ENCODE results near the gene SCN10A.
A peak's percentile ranks its signal among the peaks of the same experiment; 100 is the strongest.

SCN10A gene

DNA sequence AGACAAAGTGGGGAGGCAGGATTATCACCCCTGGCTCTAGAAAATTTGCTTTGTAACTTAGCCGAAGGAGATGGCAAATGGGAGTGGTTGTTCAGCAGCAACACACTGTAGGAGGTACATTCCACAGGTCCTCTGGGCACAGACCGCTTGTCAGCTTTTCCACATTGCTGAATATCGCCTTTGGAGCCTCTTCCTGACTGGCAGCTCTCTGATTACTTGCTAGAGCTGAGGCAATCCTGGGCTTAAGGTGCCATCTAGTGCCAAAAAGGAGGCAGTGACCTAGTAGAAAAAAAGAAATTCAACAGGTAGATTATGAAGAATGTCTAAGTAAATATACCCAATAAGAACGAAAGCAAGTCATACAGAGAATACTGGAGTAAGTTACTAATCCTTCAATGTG, 153.5 kb downstream of the SCN10A start:
- DNase-seq (ENCODE audit: low read depth) = no peak
- TF ChIP-seq, protein P1, sequence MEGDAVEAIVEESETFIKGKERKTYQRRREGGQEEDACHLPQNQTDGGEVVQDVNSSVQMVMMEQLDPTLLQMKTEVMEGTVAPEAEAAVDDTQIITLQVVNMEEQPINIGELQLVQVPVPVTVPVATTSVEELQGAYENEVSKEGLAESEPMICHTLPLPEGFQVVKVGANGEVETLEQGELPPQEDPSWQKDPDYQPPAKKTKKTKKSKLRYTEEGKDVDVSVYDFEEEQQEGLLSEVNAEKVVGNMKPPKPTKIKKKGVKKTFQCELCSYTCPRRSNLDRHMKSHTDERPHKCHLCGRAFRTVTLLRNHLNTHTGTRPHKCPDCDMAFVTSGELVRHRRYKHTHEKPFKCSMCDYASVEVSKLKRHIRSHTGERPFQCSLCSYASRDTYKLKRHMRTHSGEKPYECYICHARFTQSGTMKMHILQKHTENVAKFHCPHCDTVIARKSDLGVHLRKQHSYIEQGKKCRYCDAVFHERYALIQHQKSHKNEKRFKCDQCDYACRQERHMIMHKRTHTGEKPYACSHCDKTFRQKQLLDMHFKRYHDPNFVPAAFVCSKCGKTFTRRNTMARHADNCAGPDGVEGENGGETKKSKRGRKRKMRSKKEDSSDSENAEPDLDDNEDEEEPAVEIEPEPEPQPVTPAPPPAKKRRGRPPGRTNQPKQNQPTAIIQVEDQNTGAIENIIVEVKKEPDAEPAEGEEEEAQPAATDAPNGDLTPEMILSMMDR (conservative IDR thresholded peaks at IDR 0.05; ENCODE audit: low read depth, low read length) = peak; percentile 68
- no peak overlapping the region for H3K4me3 ChIP-seq (ENCODE audit: low read length)

DNA sequence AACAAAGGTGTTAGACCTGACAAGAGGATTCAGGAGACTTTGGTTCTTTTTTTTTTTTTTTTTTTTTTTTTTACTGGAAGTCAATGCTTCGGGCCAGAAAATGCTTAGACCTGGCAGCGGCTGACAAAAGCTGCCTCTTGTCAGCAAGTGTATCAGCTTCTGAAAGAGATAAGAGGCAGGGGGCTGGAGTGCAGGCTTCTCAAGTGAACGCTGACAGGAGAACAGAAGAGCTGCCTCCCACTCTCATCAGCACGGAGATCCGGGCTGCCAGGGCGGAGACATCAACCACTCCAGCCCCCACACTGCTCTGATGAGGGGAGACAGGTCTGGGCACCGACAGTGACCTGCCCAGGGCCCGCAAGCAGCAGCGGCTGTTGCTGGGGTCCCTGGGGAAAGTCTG, 157.2 kb downstream of the SCN10A start:
- no peak overlapping the region for H3K4me3 ChIP-seq (ENCODE audit: low read length)
- TF ChIP-seq, protein P1 (conservative IDR thresholded peaks at IDR 0.05; ENCODE audit: low read depth, low read length) = no peak
- no peak for DNase-seq (ENCODE audit: low read depth)

DNA sequence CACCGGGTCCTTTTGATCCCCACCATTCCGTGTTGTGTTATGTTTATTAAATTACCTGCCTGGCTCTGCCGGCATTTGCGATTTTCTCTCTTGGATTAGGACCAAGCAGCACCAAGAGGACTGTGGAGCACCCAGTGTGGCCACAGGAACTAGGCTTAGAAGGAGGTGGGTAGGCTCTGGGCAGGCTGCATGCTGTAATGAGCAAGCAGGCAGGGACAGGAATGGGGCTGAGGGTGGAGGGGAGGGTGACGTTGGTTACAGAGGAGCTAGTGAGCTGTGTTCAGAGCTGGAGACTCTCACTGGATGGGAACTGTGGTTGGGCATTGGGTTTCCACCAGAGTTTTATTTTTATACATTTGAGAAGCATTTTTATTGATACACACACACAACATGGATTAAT, 158.6 kb downstream of the SCN10A start:
- DNase-seq (ENCODE audit: low read depth) = no peak
- TF ChIP-seq, protein P1 (conservative IDR thresholded peaks at IDR 0.05; ENCODE audit: low read depth, low read length) = no peak
- no peak overlapping the region for H3K4me3 ChIP-seq (ENCODE audit: low read length)

DNA sequence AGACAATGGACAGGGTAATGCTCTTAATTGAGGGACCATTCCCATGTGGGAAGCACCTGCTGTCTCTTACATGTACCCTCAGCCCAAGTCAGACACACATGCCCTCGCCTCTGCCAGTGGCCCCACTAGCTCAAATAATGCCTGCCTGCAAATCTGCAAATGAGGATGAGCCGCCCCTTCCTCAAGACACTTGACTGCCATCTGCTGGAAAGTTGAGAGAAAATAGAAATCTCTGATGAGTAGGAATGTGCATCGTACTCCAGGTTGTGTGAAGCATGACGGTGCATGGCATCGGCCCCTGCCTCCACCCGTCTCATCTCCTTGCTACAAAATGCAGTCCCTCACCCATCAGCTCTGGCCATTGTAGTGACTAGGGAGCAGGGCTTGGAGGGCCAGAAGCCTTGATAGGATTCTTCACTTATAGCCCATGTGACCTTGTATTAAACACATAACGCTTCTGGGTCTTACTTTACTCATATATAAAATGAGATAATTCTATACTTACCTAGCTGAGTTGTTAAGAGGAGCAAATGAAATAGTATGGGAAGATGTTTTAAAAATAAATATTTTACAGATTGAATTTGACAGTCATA, 160.2 kb downstream of the SCN10A start:
- DNase-seq (ENCODE audit: low read depth) = no peak
- TF ChIP-seq, protein P1 (conservative IDR thresholded peaks at IDR 0.05; ENCODE audit: low read depth, low read length) = peak; percentile 68
- no peak overlapping the region for H3K4me3 ChIP-seq (ENCODE audit: low read length)

DNA sequence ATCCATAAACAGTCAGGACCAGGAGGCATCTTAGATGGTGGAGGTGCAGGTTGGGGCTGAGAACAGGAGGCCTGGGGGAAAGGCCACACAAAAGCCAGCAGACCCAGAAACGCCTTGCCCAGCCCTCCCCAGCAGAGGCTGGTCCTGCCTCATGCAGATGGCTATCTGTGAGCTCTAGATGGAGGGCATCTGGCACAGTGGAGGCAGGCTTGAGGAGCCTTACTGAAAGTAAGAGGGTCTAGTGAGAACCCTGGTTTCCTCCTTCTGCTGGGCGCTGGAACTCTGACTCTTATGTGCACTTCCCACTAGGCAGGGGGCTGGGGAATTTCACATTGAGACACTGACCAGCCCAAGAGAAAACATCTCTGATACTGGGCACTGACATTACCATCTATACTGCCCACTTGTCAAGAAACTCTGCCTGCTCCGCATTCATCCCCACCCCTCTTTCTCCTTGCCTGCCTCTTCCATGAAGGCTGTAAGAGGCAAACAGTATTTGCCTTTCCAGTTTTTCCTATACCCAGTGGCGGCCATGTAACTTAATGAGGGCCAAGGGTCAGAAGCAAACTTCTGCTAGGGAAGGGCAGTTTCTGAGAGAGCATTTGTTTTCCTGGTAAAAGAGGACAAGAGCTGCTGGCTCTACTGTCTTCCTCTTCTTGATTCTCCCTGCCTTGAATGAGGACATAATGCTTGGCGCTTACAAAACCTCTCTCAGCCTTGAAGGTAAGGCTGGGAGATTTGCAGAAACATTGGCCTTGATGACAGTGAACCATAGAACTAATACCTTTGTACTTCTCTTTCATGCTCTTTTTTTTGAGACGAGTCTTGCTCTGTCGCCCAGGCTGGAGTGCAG, 162.1 kb downstream of the SCN10A start:
- DNase-seq (ENCODE audit: low read depth) = no peak
- no peak overlapping the region for H3K4me3 ChIP-seq (ENCODE audit: low read length)
- TF ChIP-seq, protein P1 (conservative IDR thresholded peaks at IDR 0.05; ENCODE audit: low read depth, low read length) = no peak

DNA sequence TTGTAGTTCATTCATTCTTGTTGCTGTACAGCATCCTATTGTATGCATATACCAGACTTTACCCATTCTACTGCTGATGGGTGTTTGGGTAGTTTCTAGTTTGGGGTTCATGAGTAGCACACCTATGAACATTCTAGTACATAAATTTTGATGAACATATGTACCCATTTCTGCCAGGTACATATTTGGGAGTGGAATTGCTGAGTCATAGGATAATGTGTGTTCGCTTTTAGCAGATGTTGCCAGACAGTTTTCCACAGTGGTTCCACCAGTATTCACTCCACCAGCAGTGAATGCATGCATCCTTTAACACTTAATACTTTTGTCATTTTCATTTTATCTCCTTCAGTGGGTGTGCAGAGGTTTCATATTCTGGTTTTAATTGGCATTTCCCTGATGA, 163.1 kb downstream of the SCN10A start:
- DNase-seq (ENCODE audit: low read depth) = no peak
- no peak overlapping the region for H3K4me3 ChIP-seq (ENCODE audit: low read length)
- TF ChIP-seq, protein P1 (conservative IDR thresholded peaks at IDR 0.05; ENCODE audit: low read depth, low read length) = no peak
